ENCODE results near the gene SLC12A8.

DNA sequence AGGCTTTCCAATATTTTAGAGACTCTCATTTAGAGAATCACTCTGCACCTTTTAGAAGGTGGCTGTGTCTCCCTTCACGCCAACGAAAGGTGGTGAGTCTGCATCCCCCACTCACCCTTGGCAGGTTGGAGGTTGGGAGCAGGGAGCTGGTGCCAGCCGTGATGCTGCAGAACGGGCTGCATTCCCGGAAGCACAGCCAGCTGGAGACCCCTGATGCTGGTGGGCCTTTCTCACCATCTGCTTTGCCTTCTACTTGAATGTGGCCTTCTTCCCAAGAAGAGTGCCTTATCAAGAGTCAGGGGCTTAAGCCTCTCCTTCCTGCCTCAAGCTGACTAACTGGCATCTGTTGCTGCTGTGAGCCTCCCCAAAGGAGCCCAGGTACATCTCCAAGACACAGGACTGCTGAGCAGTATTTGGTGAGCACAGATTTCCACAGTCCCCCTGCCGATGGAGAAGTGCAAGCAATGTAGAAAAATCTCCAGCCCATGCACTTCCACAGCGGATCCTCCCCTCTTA is 139.1 kb downstream of the SLC12A8 start:
- TF ChIP-seq, protein P1, sequence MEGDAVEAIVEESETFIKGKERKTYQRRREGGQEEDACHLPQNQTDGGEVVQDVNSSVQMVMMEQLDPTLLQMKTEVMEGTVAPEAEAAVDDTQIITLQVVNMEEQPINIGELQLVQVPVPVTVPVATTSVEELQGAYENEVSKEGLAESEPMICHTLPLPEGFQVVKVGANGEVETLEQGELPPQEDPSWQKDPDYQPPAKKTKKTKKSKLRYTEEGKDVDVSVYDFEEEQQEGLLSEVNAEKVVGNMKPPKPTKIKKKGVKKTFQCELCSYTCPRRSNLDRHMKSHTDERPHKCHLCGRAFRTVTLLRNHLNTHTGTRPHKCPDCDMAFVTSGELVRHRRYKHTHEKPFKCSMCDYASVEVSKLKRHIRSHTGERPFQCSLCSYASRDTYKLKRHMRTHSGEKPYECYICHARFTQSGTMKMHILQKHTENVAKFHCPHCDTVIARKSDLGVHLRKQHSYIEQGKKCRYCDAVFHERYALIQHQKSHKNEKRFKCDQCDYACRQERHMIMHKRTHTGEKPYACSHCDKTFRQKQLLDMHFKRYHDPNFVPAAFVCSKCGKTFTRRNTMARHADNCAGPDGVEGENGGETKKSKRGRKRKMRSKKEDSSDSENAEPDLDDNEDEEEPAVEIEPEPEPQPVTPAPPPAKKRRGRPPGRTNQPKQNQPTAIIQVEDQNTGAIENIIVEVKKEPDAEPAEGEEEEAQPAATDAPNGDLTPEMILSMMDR (IDR thresholded peaks at IDR 0.05): no peak
- no peak for TF ChIP-seq POLR2A (IDR thresholded peaks at IDR 0.05)

Measured in adrenal gland (tissue), 5 donors.